Osteoblast (primary cell): Measurements from ENCODE around the gene POLRMT. TPM values are rescaled to one million over a fixed set of nuclear protein-coding genes. Genes with fewer than 3 reads are reported as not detected.
A peak's percentile ranks its signal among the peaks of the same experiment; 100 is the strongest.

ENCODE experiments used
- DNase-seq: peaks from one replicate; pipeline ENCODE4 v3.0.0; 2011; ENCODE audit warnings: low spot score, mixed read lengths; ENCODE audit not compliant: insufficient read length; ENCODE audit errors: missing footprints
- H2AFZ ChIP-seq: 2 replicates; pipeline ENCODE4 v1.6.0; 2011; ENCODE audit warnings: mild to moderate bottlenecking, low read length
- H3K27ac ChIP-seq: 2 replicates; pipeline ENCODE4 v1.5.1; 2011; ENCODE audit warnings: mild to moderate bottlenecking, low read depth, low read length, moderate library complexity
- H3K27me3 ChIP-seq: 2 replicates; pipeline ENCODE4 v1.6.0; 2012; ENCODE audit warnings: mild to moderate bottlenecking, control low read depth, inconsistent platforms, low read length, moderate library complexity; ENCODE audit not compliant: insufficient read depth
- H3K36me3 ChIP-seq: 2 replicates; pipeline ENCODE4 v1.5.1; 2011; ENCODE audit warnings: mild to moderate bottlenecking, low read length, control low read depth, moderate library complexity; ENCODE audit not compliant: insufficient read depth
- H3K4me1 ChIP-seq: 2 replicates; pipeline ENCODE4 v1.5.1; 2011; ENCODE audit warnings: mild to moderate bottlenecking, low read length, control low read depth, moderate library complexity; ENCODE audit not compliant: insufficient read depth
- H3K4me2 ChIP-seq: 2 replicates; pipeline ENCODE4 v1.6.0; 2011; ENCODE audit warnings: mild to moderate bottlenecking, low read length; ENCODE audit not compliant: insufficient read depth
- H3K4me3 ChIP-seq: fragments of 200-600 bp; sonication (generic); 3 replicates; pipeline ENCODE4 v1.5.1; 2012; ENCODE audit warnings: mild to moderate bottlenecking, low read length, inconsistent platforms; ENCODE audit not compliant: insufficient read depth
- H3K79me2 ChIP-seq: 2 replicates; pipeline ENCODE4 v1.6.0; 2012; ENCODE audit warnings: mild to moderate bottlenecking, low read length, control low read depth, inconsistent platforms; ENCODE audit not compliant: insufficient read depth
- H3K9me3 ChIP-seq: 2 replicates; pipeline ENCODE4 v1.5.1; 2011; ENCODE audit warnings: low read depth, low read length, control low read depth
- H4K20me1 ChIP-seq: 2 replicates; pipeline ENCODE4 v1.6.0; 2012; ENCODE audit warnings: mild to moderate bottlenecking, low read length, control low read depth; ENCODE audit not compliant: insufficient read depth
- total RNA-seq: library from RNA; depleted of rRNA; stranded (reverse); fragments of >200 nt; gene quantifications from 2 replicates; pipeline ENCODE4 v1.2.3, GENCODE V29; 2012
- TF ChIP-seq, protein P1 (sequence below): IDR thresholded peaks from 2 replicates; pipeline ENCODE4 v1.5.1; 2011; ENCODE audit warnings: mild to moderate bottlenecking, low read depth, low read length, moderate library complexity; ENCODE audit errors: extremely low read depth

The POLRMT gene
- total RNA-seq, 1 donor: 16.6 TPM

DNA sequence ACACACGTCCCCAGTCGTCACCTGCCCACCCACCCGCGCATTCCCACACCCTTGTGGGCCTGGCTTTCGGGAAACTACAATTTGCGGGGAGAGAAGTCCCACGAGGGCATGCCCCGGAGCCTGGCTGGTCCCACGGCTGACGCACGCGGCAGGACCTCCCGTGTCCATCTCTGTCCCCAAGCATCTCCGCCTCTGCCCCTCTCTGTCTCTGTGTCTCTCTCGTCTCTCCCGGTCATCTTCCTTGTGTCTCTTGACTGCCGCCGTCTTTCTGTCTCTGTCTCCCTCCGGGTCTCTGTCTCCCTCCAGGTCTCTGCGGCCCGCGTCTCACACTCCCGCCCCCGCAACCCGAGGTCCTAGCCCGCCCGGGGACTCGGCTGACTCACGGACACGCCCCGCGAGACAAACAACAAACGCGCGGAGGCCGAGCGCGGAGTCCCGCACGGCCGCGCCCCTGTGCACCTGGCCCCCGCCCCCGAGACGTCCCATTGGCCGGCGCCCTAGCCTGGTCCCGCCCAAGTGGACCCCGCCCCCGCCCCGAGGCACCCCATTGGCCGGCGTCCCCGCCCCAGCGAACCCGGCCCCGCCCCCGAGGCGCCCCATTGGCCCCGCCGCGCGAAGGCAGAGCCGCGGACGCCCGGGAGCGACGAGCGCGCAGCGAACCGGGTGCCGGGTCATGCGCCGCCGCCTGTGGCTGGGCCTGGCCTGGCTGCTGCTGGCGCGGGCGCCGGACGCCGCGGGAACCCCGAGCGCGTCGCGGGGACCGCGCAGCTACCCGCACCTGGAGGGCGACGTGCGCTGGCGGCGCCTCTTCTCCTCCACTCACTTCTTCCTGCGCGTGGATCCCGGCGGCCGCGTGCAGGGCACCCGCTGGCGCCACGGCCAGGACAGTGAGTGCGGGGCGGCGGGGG lies 6.2 kb upstream of the POLRMT start, which contains the start of gene FGF22:
Gene FGF22, plus strand, starts transcription at position 627 of the 908 bp plus-strand sequence. Its CDS starts 47 bp downstream, at position 674.
- peak; percentile 100 for DNase-seq
- TF ChIP-seq, protein P1, sequence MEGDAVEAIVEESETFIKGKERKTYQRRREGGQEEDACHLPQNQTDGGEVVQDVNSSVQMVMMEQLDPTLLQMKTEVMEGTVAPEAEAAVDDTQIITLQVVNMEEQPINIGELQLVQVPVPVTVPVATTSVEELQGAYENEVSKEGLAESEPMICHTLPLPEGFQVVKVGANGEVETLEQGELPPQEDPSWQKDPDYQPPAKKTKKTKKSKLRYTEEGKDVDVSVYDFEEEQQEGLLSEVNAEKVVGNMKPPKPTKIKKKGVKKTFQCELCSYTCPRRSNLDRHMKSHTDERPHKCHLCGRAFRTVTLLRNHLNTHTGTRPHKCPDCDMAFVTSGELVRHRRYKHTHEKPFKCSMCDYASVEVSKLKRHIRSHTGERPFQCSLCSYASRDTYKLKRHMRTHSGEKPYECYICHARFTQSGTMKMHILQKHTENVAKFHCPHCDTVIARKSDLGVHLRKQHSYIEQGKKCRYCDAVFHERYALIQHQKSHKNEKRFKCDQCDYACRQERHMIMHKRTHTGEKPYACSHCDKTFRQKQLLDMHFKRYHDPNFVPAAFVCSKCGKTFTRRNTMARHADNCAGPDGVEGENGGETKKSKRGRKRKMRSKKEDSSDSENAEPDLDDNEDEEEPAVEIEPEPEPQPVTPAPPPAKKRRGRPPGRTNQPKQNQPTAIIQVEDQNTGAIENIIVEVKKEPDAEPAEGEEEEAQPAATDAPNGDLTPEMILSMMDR: no peak
- no peak within 1 kb of the TSS for H3K27ac ChIP-seq
- peak within 1 kb of the TSS; percentile 88 for H3K4me2 ChIP-seq
- H2AFZ ChIP-seq: peak within 1 kb of the TSS; percentile 77
- H3K79me2 ChIP-seq: no peaks in the 10 kb centered on the region
- H3K4me1 ChIP-seq: peaks cover 4% of the 10 kb centered on the region
- H3K27me3 ChIP-seq: no peaks in the 10 kb centered on the region
- H3K4me3 ChIP-seq: peak within 1 kb of the TSS; percentile 67
- peaks cover 3% of the 10 kb centered on the region for H4K20me1 ChIP-seq
- H3K36me3 ChIP-seq: no peaks in the 10 kb centered on the region
- H3K9me3 ChIP-seq: no peaks in the 10 kb centered on the region

DNA sequence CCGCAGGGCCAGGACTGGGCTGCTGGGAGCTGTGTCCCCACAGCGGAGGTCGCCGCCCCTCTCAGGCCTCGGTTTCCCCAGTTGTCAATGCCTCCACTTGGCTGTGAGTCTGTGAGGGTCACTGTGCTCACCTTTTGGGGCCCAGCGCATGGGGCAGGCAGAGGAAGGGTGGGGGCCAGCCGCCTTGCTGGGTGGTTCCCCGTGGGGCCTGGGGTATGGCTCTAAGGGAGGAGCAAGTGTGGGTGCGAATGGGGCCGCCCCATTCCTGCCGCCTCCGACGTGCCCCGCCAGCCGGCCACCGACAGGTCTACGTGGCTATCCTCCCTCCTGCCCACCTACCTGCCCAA lies 5.5 kb upstream of the POLRMT start:
- Histone ChIP-seq H4K20me1 (peaks cover 3% of the 10 kb centered on the region), H3K4me3 (peak overlapping the region; percentile 67), H3K27me3 (no peaks in the 10 kb centered on the region), H3K79me2 (peaks cover 5% of the 10 kb centered on the region), H3K4me2 (peak overlapping the region; percentile 88), H3K27ac (no peak overlapping the region), H3K9me3 (no peaks in the 10 kb centered on the region), H2AFZ (no peak overlapping the region), H3K36me3 (no peaks in the 10 kb centered on the region), H3K4me1 (peaks cover 10% of the 10 kb centered on the region)
- TF ChIP-seq, protein P1: no peak
- no peak for DNase-seq

DNA sequence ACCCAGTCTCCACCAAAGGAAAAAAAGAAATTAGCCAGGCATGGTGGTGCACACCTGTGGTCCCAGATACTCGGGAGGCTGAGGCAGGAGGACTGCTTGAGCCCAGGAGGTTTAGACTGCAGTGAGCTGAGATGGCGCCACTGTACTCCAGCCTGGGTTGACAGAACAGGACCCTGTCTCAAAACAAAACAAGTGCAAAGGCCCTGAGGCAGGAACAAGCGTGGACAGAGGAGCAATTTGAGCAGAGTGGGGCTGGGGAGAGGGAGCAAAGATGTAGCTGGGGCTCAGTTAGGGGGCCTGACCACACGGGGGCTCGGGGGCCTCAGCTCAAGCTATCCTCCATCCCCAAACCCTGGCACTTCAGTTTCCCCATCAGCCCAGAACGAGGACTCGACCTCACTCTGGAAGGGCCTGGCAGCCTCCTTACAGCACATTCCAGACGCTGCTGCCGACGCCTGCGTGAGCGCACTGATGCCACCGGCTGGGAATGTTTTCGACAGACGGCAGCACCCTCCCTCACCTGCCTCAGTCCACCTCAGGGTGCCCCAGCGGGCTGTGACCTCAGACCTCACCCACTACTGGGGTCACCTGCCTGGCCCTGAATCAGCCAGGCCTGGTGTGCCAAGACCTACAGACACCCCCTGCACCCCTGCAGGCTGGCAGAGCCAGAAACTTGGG lies 1.8 kb upstream of the POLRMT start:
- H2AFZ ChIP-seq: no peak overlapping the region
- H3K4me2 ChIP-seq: no peak overlapping the region
- DNase-seq: no peak
- no peak overlapping the region for H3K27ac ChIP-seq
- H3K4me1 ChIP-seq: peaks cover 21% of the 10 kb centered on the region
- peaks cover 21% of the 10 kb centered on the region for H3K79me2 ChIP-seq
- TF ChIP-seq, protein P1: no peak
- H3K4me3 ChIP-seq: no peak overlapping the region
- H3K27me3 ChIP-seq: no peaks in the 10 kb centered on the region
- H4K20me1 ChIP-seq: peaks cover 8% of the 10 kb centered on the region
- H3K9me3 ChIP-seq: no peaks in the 10 kb centered on the region
- H3K36me3 ChIP-seq: no peaks in the 10 kb centered on the region
